Ecto neural progenitor cell (in vitro differentiated cells): ENCODE measurements around the gene POTEB2.
"Not testable (repeated sequence)": the region's sequence is repeated elsewhere in the genome, so short reads cannot be mapped to it uniquely, and the experiment has no call there.

Experiments
- DNase-seq: peaks from one replicate; pipeline ENCODE4 v3.0.0-alpha.2; 2018; ENCODE audit warnings: low spot score

POTEB2 gene

DNA sequence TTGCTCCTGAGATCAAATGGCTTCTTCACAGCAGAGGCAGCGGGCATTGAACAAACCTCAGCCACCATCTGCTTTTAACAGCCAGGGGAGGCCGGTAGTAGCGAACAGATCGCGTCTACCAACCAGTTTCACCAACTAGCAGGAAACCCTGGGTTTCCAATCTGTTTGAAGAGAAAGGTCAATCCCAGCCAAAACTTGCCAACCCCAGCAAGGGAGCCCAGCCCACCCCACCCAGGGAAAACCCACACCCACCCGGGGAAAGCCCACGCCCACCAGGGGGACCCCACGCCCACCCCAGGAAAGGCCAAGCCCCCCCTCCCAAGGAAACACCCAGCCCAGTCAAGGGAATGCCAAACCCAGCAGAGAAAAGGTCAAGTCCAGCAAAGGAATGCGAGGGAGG lies at the start of gene POTEB2:
POTEB2 (minus strand) TSS at position 101 of the 400 bp plus-strand sequence; CDS start at position 68, 33 bp downstream.
- DNase-seq: not testable (repeated sequence)

DNA sequence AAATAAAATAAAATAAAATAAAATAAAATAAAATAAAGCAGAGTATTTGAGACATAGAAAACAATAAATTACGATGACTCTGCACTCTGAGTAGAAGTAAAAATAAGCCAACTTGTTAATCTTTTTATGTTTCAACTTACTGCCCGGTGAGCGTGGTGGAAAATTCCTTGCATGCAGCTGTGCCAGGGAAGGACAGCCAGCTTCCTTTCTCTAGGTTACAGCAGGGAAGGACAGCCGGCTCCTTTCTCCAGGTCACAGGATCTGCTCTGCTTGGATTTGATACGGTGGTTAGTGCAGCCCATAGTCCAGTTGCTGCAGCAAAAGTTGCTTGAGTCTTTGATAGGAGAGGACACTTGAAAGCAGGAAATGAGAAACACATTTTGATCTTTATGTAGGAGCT lies 13.8 kb upstream of the POTEB2 start:
- DNase-seq: not testable (repeated sequence)

DNA sequence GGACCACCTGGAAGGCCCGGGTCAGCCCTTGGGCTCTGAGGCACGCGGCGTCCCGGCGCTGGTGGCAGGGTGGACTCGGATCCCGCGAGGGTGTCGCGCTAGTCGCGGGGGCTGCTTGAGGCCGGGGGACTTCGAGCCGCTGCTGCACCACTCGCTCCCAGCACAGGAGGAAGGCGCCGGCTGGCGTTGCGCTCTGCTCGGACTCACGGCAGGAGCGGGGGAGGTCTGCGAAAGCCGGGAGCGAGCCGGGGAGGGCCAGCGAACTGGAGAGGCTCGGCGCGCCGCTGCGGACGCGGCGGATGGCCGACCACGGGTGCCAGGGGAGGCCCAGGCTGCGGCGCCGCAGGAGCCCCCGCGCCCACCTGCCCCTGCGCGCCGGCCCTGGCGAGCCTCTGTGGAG lies 12.3 kb upstream of the POTEB2 start:
- DNase-seq: not testable (repeated sequence)

DNA sequence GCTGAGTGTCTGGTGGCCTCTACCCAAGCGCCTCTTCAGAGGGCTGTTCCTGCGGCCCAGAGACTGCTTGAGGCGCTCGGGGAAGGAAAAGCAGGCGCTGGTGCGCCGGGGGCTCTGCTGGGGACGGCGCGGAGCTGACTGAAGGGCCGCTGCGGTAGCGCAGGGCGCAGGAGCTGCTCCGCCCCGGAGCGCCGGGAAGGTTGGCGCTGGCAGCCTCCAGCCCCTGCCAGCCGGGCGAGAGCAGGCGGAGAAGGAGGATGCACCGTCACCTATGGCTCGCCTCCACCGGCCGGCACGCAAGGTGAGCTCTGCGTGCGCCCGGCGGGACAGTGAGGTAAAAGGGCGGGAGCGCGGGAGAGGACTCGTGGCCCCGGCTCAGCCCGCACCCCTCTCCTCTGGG lies 11.7 kb upstream of the POTEB2 start:
- not testable (repeated sequence) for DNase-seq
